Measurements from ENCODE around the gene LTBP1. TPM values are rescaled to one million over a fixed set of nuclear protein-coding genes. Genes with fewer than 3 reads are reported as not detected.

The LTBP1 gene
- total and polyA plus RNA-seq, 4 donors: 5.8 to 57.6 (median 10.2) TPM

DNA sequence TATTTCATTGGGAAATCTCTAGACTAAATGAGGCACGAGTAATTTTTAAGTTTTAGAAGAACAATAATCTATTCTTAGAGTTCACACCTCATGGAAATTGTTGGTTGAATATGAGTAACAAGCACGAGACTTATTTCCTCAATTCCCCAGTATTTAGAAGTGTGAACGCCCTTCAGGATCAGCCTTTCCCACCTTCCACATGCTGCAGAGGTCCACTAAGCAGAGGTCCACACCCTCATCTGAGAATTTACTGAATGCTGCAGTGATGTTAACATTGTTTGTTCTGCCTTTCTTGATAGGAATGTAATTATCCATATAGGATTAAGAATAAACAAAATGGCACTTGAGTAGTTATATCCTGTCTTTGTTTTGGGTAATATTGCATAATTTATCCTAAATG is 41.8 kb downstream of the LTBP1 start:
- TF ChIP-seq HNF4G (IDR thresholded peaks at IDR 0.05): no peak
- TF ChIP-seq EGR1 (IDR thresholded peaks at IDR 0.05; ENCODE audit: low read depth in 2 of 2): no peak
- TF ChIP-seq FOXA2 (IDR thresholded peaks at IDR 0.05): no peak
- no peak for TF ChIP-seq RAD21 (IDR thresholded peaks at IDR 0.05)
- TF ChIP-seq JUND (IDR thresholded peaks at IDR 0.05): no peak
- TF ChIP-seq, protein P1, sequence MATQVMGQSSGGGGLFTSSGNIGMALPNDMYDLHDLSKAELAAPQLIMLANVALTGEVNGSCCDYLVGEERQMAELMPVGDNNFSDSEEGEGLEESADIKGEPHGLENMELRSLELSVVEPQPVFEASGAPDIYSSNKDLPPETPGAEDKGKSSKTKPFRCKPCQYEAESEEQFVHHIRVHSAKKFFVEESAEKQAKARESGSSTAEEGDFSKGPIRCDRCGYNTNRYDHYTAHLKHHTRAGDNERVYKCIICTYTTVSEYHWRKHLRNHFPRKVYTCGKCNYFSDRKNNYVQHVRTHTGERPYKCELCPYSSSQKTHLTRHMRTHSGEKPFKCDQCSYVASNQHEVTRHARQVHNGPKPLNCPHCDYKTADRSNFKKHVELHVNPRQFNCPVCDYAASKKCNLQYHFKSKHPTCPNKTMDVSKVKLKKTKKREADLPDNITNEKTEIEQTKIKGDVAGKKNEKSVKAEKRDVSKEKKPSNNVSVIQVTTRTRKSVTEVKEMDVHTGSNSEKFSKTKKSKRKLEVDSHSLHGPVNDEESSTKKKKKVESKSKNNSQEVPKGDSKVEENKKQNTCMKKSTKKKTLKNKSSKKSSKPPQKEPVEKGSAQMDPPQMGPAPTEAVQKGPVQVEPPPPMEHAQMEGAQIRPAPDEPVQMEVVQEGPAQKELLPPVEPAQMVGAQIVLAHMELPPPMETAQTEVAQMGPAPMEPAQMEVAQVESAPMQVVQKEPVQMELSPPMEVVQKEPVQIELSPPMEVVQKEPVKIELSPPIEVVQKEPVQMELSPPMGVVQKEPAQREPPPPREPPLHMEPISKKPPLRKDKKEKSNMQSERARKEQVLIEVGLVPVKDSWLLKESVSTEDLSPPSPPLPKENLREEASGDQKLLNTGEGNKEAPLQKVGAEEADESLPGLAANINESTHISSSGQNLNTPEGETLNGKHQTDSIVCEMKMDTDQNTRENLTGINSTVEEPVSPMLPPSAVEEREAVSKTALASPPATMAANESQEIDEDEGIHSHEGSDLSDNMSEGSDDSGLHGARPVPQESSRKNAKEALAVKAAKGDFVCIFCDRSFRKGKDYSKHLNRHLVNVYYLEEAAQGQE (IDR thresholded peaks at IDR 0.05): no peak
- TF ChIP-seq RXRA (IDR thresholded peaks at IDR 0.05): no peak
- no peak for TF ChIP-seq NR2F2 (IDR thresholded peaks at IDR 0.05)
- no peak for TF ChIP-seq FOXA1 (IDR thresholded peaks at IDR 0.05)
- TF ChIP-seq GABPA (IDR thresholded peaks at IDR 0.05 in 1 of 2, conservative IDR thresholded peaks at IDR 0.05 in 1 of 2): no peak
- H3K27ac ChIP-seq (ENCODE audit: low read depth in 1 of 2, low read length in 2 of 2): no peak overlapping the region
- WGBS: 94% methylated on average over 3 of the region's 3 CpGs

DNA sequence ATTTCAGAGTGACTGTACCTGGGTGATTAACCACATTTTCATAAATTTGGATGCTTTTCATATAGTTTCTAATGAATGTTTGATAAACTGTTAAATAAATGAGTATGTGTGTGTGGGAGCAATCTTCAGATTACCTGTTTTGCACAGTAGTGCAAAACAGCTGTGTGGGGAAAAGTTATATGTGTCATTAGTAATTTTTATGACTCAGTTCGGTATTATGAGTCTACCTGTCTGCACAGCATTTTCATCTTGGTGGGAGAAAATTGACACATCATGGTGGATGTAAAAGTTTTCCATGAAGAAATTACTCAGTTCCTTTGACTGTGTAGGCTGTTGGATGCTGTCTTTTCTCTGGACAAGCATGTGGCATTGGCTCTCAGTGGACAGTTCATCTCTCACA is 43.8 kb downstream of the LTBP1 start:
- no peak overlapping the region for H3K27ac ChIP-seq (ENCODE audit: low read depth in 1 of 2, low read length in 2 of 2)
- 2% methylated on average over 1 of the region's 1 CpG for WGBS
- no peaks in the 10 kb centered on the region for H3K9me3 ChIP-seq (ENCODE audit: control insufficient read depth in 4 of 4, low read length in 3 of 4)
- no peaks in the 10 kb centered on the region for H3K36me3 ChIP-seq (ENCODE audit: control insufficient read depth in 4 of 4, insufficient read depth in 3 of 4, low read depth in 1 of 4, low read length in 3 of 4)
- TF ChIP-seq, protein P1 (IDR thresholded peaks at IDR 0.05): no peak
- TF ChIP-seq NR2F2 (IDR thresholded peaks at IDR 0.05) (no peak), JUND (IDR thresholded peaks at IDR 0.05) (no peak), TAF1 (conservative IDR thresholded peaks at IDR 0.05) (no peak), HNF4A (conservative IDR thresholded peaks at IDR 0.05) (no peak), GABPA (IDR thresholded peaks at IDR 0.05 in 1 of 2, conservative IDR thresholded peaks at IDR 0.05 in 1 of 2) (no peak), FOXA2 (IDR thresholded peaks at IDR 0.05) (no peak), YY1 (IDR thresholded peaks at IDR 0.05) (no peak), HNF4G (IDR thresholded peaks at IDR 0.05) (no peak)
- TF ChIP-seq, protein P2, sequence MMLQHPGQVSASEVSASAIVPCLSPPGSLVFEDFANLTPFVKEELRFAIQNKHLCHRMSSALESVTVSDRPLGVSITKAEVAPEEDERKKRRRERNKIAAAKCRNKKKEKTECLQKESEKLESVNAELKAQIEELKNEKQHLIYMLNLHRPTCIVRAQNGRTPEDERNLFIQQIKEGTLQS (IDR thresholded peaks at IDR 0.05): no peak
- TF ChIP-seq, protein P3, sequence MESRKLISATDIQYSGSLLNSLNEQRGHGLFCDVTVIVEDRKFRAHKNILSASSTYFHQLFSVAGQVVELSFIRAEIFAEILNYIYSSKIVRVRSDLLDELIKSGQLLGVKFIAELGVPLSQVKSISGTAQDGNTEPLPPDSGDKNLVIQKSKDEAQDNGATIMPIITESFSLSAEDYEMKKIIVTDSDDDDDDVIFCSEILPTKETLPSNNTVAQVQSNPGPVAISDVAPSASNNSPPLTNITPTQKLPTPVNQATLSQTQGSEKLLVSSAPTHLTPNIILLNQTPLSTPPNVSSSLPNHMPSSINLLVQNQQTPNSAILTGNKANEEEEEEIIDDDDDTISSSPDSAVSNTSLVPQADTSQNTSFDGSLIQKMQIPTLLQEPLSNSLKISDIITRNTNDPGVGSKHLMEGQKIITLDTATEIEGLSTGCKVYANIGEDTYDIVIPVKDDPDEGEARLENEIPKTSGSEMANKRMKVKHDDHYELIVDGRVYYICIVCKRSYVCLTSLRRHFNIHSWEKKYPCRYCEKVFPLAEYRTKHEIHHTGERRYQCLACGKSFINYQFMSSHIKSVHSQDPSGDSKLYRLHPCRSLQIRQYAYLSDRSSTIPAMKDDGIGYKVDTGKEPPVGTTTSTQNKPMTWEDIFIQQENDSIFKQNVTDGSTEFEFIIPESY (IDR thresholded peaks at IDR 0.05): no peak
- TF ChIP-seq, protein P4, sequence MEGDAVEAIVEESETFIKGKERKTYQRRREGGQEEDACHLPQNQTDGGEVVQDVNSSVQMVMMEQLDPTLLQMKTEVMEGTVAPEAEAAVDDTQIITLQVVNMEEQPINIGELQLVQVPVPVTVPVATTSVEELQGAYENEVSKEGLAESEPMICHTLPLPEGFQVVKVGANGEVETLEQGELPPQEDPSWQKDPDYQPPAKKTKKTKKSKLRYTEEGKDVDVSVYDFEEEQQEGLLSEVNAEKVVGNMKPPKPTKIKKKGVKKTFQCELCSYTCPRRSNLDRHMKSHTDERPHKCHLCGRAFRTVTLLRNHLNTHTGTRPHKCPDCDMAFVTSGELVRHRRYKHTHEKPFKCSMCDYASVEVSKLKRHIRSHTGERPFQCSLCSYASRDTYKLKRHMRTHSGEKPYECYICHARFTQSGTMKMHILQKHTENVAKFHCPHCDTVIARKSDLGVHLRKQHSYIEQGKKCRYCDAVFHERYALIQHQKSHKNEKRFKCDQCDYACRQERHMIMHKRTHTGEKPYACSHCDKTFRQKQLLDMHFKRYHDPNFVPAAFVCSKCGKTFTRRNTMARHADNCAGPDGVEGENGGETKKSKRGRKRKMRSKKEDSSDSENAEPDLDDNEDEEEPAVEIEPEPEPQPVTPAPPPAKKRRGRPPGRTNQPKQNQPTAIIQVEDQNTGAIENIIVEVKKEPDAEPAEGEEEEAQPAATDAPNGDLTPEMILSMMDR (IDR thresholded peaks at IDR 0.05; ENCODE audit: low read depth, low read length, missing input control): no peak
- TF ChIP-seq, protein P5, sequence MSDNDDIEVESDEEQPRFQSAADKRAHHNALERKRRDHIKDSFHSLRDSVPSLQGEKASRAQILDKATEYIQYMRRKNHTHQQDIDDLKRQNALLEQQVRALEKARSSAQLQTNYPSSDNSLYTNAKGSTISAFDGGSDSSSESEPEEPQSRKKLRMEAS (IDR thresholded peaks at IDR 0.05): no peak
- no peak overlapping the region for H3K4me3 ChIP-seq (ENCODE audit: low read depth in 1 of 3, low read length in 3 of 3)
- no peak for DNase-seq (ENCODE audit: low spot score)
- no peaks in the 10 kb centered on the region for H3K27me3 ChIP-seq (ENCODE audit: control insufficient read depth in 4 of 4, insufficient read depth in 4 of 4, low read length in 3 of 4)
- H3K9ac ChIP-seq (ENCODE audit: low read depth in 1 of 2, low read length in 2 of 2): no peak overlapping the region
- no peaks in the 10 kb centered on the region for H3K4me1 ChIP-seq (ENCODE audit: control insufficient read depth in 4 of 4, insufficient read depth in 4 of 4, low read length in 3 of 4)

More for the DNA sequence above, 41.8 kb downstream of the LTBP1 start:
- Histone ChIP-seq H3K36me3 (ENCODE audit: control insufficient read depth in 4 of 4, insufficient read depth in 3 of 4, low read depth in 1 of 4, low read length in 3 of 4) (no peaks in the 10 kb centered on the region), H3K9me3 (ENCODE audit: control insufficient read depth in 4 of 4, low read length in 3 of 4) (no peaks in the 10 kb centered on the region), H3K4me1 (ENCODE audit: control insufficient read depth in 4 of 4, insufficient read depth in 4 of 4, low read length in 3 of 4) (no peaks in the 10 kb centered on the region), H3K4me3 (ENCODE audit: low read depth in 1 of 3, low read length in 3 of 3) (no peak overlapping the region), H3K9ac (ENCODE audit: low read depth in 1 of 2, low read length in 2 of 2) (no peak overlapping the region), H3K27me3 (ENCODE audit: control insufficient read depth in 4 of 4, insufficient read depth in 4 of 4, low read length in 3 of 4) (no peaks in the 10 kb centered on the region)
- no peak for DNase-seq (ENCODE audit: low spot score)

All from liver (tissue), 9 donors.